ENCODE data around the gene OLFML2A. TPM values are rescaled to one million over a fixed set of nuclear protein-coding genes. Genes with fewer than 3 reads are reported as not detected.

The OLFML2A gene
- total and polyA plus RNA-seq, 2 donors (not counting 1 experiment from before 2014, with no cell fraction given) = 2.7 to 33.7 TPM

DNA sequence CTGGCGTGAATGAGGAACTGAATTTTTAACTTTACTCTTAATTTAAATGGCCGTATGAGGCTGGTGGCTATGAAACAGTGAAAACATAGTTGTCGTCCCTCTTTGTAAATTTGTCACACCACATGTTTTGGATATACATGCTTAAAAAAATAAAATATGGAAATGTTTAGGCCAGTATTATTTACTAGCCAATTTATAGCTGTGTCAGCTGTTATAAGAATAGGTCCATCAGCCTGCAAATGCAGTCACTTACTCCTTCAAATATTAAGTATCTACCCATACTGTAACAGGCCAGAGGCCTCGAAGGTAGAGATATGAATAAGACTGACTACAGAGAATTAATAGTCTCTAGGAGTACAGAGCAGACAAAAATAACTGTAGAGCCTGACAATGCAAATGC, 35.8 kb upstream of the OLFML2A start:
- Histone ChIP-seq H3K4me1 (ENCODE audit: control insufficient read depth, extremely low read depth, insufficient read depth, low read length) (no peaks in the 10 kb centered on the region), H3K27me3 (ENCODE audit: control insufficient read depth, insufficient read depth, low read length) (no peaks in the 10 kb centered on the region), H3K36me3 (ENCODE audit: control insufficient read depth, insufficient read depth, low read length) (no peaks in the 10 kb centered on the region), H3K4me3 (replicated peaks in 1 of 4; ENCODE audit: control extremely low read depth in 1 of 4, insufficient read depth in 1 of 4, low read depth in 3 of 4, low read length in 4 of 4) (no peak overlapping the region), H3K27ac (ENCODE audit: insufficient read depth, low read length) (no peak overlapping the region), H3K9ac (ENCODE audit: insufficient read depth, low read length) (no peak overlapping the region), H3K9me3 (ENCODE audit: control insufficient read depth, insufficient read depth, low read depth, low read length) (no peaks in the 10 kb centered on the region), H2AFZ (ENCODE audit: low read length) (no peak overlapping the region), H3K79me2 (ENCODE audit: control insufficient read depth, insufficient read depth, low read length) (no peaks in the 10 kb centered on the region), H3K4me2 (ENCODE audit: extremely low read depth, insufficient read depth, low read length) (no peak overlapping the region), H4K20me1 (ENCODE audit: control insufficient read depth, extremely low read depth, insufficient read depth, low read length) (no peaks in the 10 kb centered on the region)
- no peak for TF ChIP-seq EZH2 (IDR thresholded peaks at IDR 0.05; ENCODE audit: low read length, missing control alignments)
- TF ChIP-seq CTCF (conservative IDR thresholded peaks at IDR 0.05 in 1 of 2, IDR thresholded peaks at IDR 0.05 in 1 of 2; ENCODE audit: low read depth in 1 of 2, low read length in 2 of 2) = no peak
- no peak for DNase-seq (ENCODE audit: low read depth in 2 of 2)

- H3K9ac ChIP-seq (ENCODE audit: insufficient read depth, low read length) = no peak overlapping the region
Measured at GRCh38 chr9:124741662-124742061, 35.3 kb upstream of the OLFML2A start.

GRCh38 chr9:124742940-124743339, 34.0 kb upstream of the OLFML2A start:
- TF ChIP-seq EZH2 (IDR thresholded peaks at IDR 0.05; ENCODE audit: low read length, missing control alignments) (no peak), CTCF (conservative IDR thresholded peaks at IDR 0.05 in 1 of 2, IDR thresholded peaks at IDR 0.05 in 1 of 2; ENCODE audit: low read depth in 1 of 2, low read length in 2 of 2) (no peak)
- H3K9ac ChIP-seq (ENCODE audit: insufficient read depth, low read length) = no peak overlapping the region
- H4K20me1 ChIP-seq (ENCODE audit: control insufficient read depth, extremely low read depth, insufficient read depth, low read length) = no peaks in the 10 kb centered on the region
- H3K27ac ChIP-seq (ENCODE audit: insufficient read depth, low read length) = no peak overlapping the region
- H3K4me1 ChIP-seq (ENCODE audit: control insufficient read depth, extremely low read depth, insufficient read depth, low read length) = no peaks in the 10 kb centered on the region
- no peaks in the 10 kb centered on the region for H3K36me3 ChIP-seq (ENCODE audit: control insufficient read depth, insufficient read depth, low read length)
- H3K27me3 ChIP-seq (ENCODE audit: control insufficient read depth, insufficient read depth, low read length) = no peaks in the 10 kb centered on the region
- H3K4me3 ChIP-seq (replicated peaks in 1 of 4; ENCODE audit: control extremely low read depth in 1 of 4, insufficient read depth in 1 of 4, low read depth in 3 of 4, low read length in 4 of 4) = no peak overlapping the region
- H3K79me2 ChIP-seq (ENCODE audit: control insufficient read depth, insufficient read depth, low read length) = no peaks in the 10 kb centered on the region
- no peak overlapping the region for H3K4me2 ChIP-seq (ENCODE audit: extremely low read depth, insufficient read depth, low read length)
- H3K9me3 ChIP-seq (ENCODE audit: control insufficient read depth, insufficient read depth, low read depth, low read length) = no peaks in the 10 kb centered on the region
- no peak for DNase-seq (ENCODE audit: low read depth in 2 of 2)
- H2AFZ ChIP-seq (ENCODE audit: low read length) = no peak overlapping the region

More at GRCh38 chr9:124741662-124742061, 35.3 kb upstream of the OLFML2A start:
- TF ChIP-seq CTCF (conservative IDR thresholded peaks at IDR 0.05 in 1 of 2, IDR thresholded peaks at IDR 0.05 in 1 of 2; ENCODE audit: low read depth in 1 of 2, low read length in 2 of 2) = no peak
- TF ChIP-seq EZH2 (IDR thresholded peaks at IDR 0.05; ENCODE audit: low read length, missing control alignments) = no peak
- H3K36me3 ChIP-seq (ENCODE audit: control insufficient read depth, insufficient read depth, low read length) = no peaks in the 10 kb centered on the region
- no peak overlapping the region for H3K4me3 ChIP-seq (replicated peaks in 1 of 4; ENCODE audit: control extremely low read depth in 1 of 4, insufficient read depth in 1 of 4, low read depth in 3 of 4, low read length in 4 of 4)
- no peaks in the 10 kb centered on the region for H3K4me1 ChIP-seq (ENCODE audit: control insufficient read depth, extremely low read depth, insufficient read depth, low read length)
- H4K20me1 ChIP-seq (ENCODE audit: control insufficient read depth, extremely low read depth, insufficient read depth, low read length) = no peaks in the 10 kb centered on the region
- H3K79me2 ChIP-seq (ENCODE audit: control insufficient read depth, insufficient read depth, low read length) = no peaks in the 10 kb centered on the region
- no peak overlapping the region for H3K27ac ChIP-seq (ENCODE audit: insufficient read depth, low read length)
- no peaks in the 10 kb centered on the region for H3K9me3 ChIP-seq (ENCODE audit: control insufficient read depth, insufficient read depth, low read depth, low read length)
- no peak for DNase-seq (ENCODE audit: low read depth in 2 of 2)
- no peaks in the 10 kb centered on the region for H3K27me3 ChIP-seq (ENCODE audit: control insufficient read depth, insufficient read depth, low read length)
- H2AFZ ChIP-seq (ENCODE audit: low read length) = no peak overlapping the region
- H3K4me2 ChIP-seq (ENCODE audit: extremely low read depth, insufficient read depth, low read length) = no peak overlapping the region

All from fibroblast of lung (primary cell).